IPS-18a (cell line): ENCODE data around the gene TMEM164.

Source experiments
- H3K27ac ChIP-seq: one replicate; pipeline ENCODE4 v1.5.1; 2013; ENCODE audit warnings: low read length
- H3K27me3 ChIP-seq: one replicate; pipeline ENCODE4 v1.6.1; 2013; ENCODE audit warnings: mild to moderate bottlenecking, low read length; ENCODE audit not compliant: control insufficient read depth, insufficient read depth
- H3K36me3 ChIP-seq: one replicate; pipeline ENCODE4 v1.6.1; 2013; ENCODE audit warnings: low read depth, low read length; ENCODE audit not compliant: control insufficient read depth
- H3K4me1 ChIP-seq: one replicate; pipeline ENCODE4 v1.6.1; 2013; ENCODE audit warnings: low read depth, low read length; ENCODE audit not compliant: control insufficient read depth
- H3K4me3 ChIP-seq: one replicate; pipeline ENCODE4 v1.5.1; 2013; ENCODE audit warnings: low read length
- H3K9ac ChIP-seq: one replicate; pipeline ENCODE4 v1.6.1; 2013; ENCODE audit warnings: mild to moderate bottlenecking, low read length, moderate library complexity
- H3K9me3 ChIP-seq: one replicate; pipeline ENCODE4 v1.6.1; 2013; ENCODE audit warnings: low read depth, low read length; ENCODE audit not compliant: control insufficient read depth

TMEM164 gene

DNA sequence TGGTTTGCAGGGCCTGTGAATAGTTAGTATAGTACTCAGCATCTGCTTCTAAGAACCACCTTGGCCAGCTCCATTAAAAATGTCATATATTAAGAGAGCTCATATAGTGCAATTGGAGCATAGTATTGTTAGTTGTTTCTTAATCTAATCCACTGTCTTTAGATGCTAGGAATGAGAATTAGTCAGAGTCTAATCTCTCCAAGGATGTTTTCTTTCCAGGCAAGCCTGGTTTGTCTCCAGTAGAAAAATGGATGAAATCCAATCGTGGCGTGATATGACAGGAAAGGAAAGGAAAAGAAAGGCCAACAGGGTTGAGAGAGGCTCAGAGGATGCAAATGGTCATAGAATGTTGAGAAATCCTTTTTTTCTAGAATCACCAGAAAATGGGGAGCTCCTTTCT, 15.0 kb upstream of the TMEM164 start:
- Histone ChIP-seq H3K4me1 (no peaks in the 10 kb centered on the region), H3K36me3 (no peaks in the 10 kb centered on the region), H3K9ac (no peak overlapping the region), H3K27me3 (no peaks in the 10 kb centered on the region), H3K4me3 (no peak overlapping the region), H3K9me3 (no peaks in the 10 kb centered on the region), H3K27ac (no peak overlapping the region)

DNA sequence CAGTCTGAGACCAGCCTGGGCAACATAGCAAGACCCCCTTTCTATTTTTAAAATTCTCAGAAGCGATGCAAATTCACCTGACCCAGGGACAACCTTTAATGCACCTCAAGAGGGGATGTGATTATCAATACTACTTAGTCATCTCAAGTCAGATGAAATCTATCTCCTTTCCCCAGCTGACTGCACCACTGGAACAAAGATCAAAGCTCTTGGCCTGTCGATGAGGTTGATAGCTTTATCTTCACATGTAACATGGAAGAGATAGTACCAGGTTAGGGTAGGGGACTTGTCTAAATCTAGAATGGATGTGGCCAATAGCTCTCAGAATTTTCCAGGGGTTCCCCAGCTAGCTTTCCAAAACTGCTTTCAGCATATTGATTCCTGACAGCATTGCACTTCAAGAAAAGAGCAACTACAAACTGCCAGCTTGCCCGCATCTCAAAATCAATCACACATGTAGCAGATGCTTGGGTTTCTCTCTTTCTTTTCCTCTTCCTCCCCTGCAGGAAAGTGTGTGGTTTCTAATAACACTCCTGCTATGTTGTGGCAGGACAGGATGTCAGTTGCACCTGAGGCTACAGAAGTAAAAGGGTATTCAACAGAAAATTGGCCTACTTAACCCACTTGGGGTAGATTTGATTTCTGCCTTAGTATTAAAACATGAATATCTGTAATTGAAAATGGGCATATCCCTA, 12.2 kb upstream of the TMEM164 start:
- Histone ChIP-seq H3K9ac (no peak overlapping the region), H3K36me3 (no peaks in the 10 kb centered on the region), H3K4me1 (no peaks in the 10 kb centered on the region), H3K27ac (no peak overlapping the region), H3K9me3 (no peaks in the 10 kb centered on the region), H3K27me3 (no peaks in the 10 kb centered on the region), H3K4me3 (no peak overlapping the region)

DNA sequence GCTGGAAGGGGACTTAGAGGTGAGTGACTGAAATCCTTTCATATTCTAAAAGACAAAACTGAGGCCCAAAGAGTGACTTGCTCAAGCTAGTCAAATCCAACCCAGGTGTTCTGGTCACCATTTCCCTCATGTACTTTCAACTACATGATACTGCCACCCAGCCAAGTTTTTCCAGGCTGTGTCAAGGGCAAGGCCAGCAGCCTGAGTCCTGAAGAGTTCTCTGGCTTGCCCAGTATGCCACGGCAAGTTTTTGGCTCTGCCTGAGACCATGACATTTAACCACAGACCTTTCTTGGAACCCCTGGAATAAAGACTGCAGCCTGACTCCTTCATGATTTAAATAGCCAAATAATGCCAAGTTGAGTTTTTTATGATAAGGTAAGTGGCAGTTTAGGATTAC, 10.7 kb upstream of the TMEM164 start:
- no peak overlapping the region for H3K27ac ChIP-seq
- H3K4me3 ChIP-seq = no peak overlapping the region
- H3K27me3 ChIP-seq = no peaks in the 10 kb centered on the region
- H3K9me3 ChIP-seq = no peaks in the 10 kb centered on the region
- H3K4me1 ChIP-seq = no peaks in the 10 kb centered on the region
- no peak overlapping the region for H3K9ac ChIP-seq
- H3K36me3 ChIP-seq = no peaks in the 10 kb centered on the region

DNA sequence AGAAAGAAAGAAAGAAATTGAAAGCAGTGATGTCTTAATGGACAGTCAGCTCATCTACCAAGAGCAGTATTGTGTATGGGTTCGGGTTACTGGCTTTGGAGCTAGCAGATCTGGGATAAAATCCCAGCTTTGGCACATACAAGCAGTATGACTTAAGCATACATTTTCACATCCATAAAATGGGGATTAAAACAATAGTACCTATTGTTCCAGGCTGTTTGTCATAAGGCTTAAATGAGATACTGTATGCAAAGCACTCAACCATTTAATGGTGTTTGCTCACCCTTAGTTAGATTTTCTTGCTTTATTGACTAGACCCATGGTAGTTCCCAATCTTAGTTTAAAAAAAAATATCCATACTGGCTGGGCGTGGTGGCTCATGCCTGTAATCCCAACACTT, 7.8 kb upstream of the TMEM164 start:
- H3K4me3 ChIP-seq = no peak overlapping the region
- H3K9ac ChIP-seq = no peak overlapping the region
- H3K36me3 ChIP-seq = no peaks in the 10 kb centered on the region
- H3K27ac ChIP-seq = no peak overlapping the region
- no peaks in the 10 kb centered on the region for H3K4me1 ChIP-seq
- H3K27me3 ChIP-seq = no peaks in the 10 kb centered on the region
- no peaks in the 10 kb centered on the region for H3K9me3 ChIP-seq

- H3K27me3 ChIP-seq = no peaks in the 10 kb centered on the region
- H3K9me3 ChIP-seq = no peaks in the 10 kb centered on the region
- H3K9ac ChIP-seq = no peak overlapping the region
- no peak overlapping the region for H3K27ac ChIP-seq
- H3K36me3 ChIP-seq = no peaks in the 10 kb centered on the region
- no peaks in the 10 kb centered on the region for H3K4me1 ChIP-seq
- no peak overlapping the region for H3K4me3 ChIP-seq
Observed at GRCh38 chrX:109997786-109998452, 5.0 kb upstream of the TMEM164 start.

- H3K9me3 ChIP-seq = no peaks in the 10 kb centered on the region
- H3K4me3 ChIP-seq = no peak overlapping the region
- H3K36me3 ChIP-seq = no peaks in the 10 kb centered on the region
- peaks cover 11% of the 10 kb centered on the region for H3K4me1 ChIP-seq
- H3K9ac ChIP-seq = no peak overlapping the region
- no peaks in the 10 kb centered on the region for H3K27me3 ChIP-seq
- H3K27ac ChIP-seq = no peak overlapping the region
Observed at GRCh38 chrX:110000000-110000399, 2.9 kb upstream of the TMEM164 start.

- Histone ChIP-seq H3K9ac (no peak overlapping the region), H3K27me3 (no peaks in the 10 kb centered on the region), H3K36me3 (no peaks in the 10 kb centered on the region), H3K4me1 (peaks cover 11% of the 10 kb centered on the region), H3K4me3 (no peak overlapping the region), H3K27ac (no peak overlapping the region), H3K9me3 (no peaks in the 10 kb centered on the region)
Observed at GRCh38 chrX:110000847-110001713, 1.8 kb upstream of the TMEM164 start.

GRCh38 chrX:110001740-110002299, 1.1 kb upstream of the TMEM164 start:
- Histone ChIP-seq H3K4me1 (peaks cover 11% of the 10 kb centered on the region), H3K27ac (no peak overlapping the region), H3K36me3 (no peaks in the 10 kb centered on the region), H3K9ac (peak overlapping the region; percentile 60), H3K4me3 (peak overlapping the region; percentile 92), H3K27me3 (no peaks in the 10 kb centered on the region), H3K9me3 (no peaks in the 10 kb centered on the region)

- Histone ChIP-seq H3K9ac (peak overlapping the region; percentile 60), H3K27ac (no peak overlapping the region), H3K4me3 (peak overlapping the region; percentile 92), H3K27me3 (no peaks in the 10 kb centered on the region), H3K9me3 (no peaks in the 10 kb centered on the region), H3K36me3 (no peaks in the 10 kb centered on the region), H3K4me1 (peaks cover 11% of the 10 kb centered on the region)
Observed at GRCh38 chrX:110003167-110004156, 548 bp downstream of the TMEM164 start.

DNA sequence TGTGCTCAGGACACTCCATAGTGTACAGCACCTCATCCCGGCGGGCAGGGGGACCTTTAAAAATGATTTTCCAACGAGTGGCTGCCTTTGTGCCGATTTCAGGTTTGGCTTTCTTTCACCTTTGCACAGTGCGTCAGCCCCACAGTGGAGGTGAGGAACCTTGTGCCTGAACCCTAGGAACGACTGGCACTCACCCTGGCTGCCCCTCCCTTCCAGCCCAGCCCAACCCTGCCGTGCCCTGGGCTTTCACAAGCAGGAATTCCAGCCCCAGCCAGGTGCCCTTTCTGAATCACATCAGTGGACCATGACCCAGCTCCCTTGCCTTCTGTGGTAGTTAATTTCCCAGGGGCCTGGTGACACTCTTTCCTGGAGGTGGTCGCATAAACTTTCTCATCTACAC, 1.3 kb downstream of the TMEM164 start:
- Histone ChIP-seq H3K27ac (no peak overlapping the region), H3K4me3 (peak overlapping the region; percentile 92), H3K9me3 (no peaks in the 10 kb centered on the region), H3K27me3 (no peaks in the 10 kb centered on the region), H3K4me1 (peaks cover 11% of the 10 kb centered on the region), H3K9ac (no peak overlapping the region), H3K36me3 (no peaks in the 10 kb centered on the region)
